SK-N-SH (cell line): ENCODE measurements around the gene LAMA4. TPM values are rescaled to one million over a fixed set of nuclear protein-coding genes. Genes with fewer than 3 reads are reported as not detected.

Experiments used
- CTCF ChIA-PET: fragments of 300-600, 350-600 bp; formaldehyde crosslinking; extraction: SDS; loops from one replicate; lab custom pipeline; 2021; lab: Yijun Ruan, JAX
- POLR2A ChIA-PET: fragments of 350-600 bp; sonication (Branson Sonifier 250); formaldehyde crosslinking; extraction: SDS; loops from one replicate; lab custom pipeline; 2020; ENCODE audit warnings: antibody characterized with exemption, inconsistent platforms; lab: Yijun Ruan, JAX
- DNase-seq: peaks from one replicate; pipeline ENCODE4 v3.0.0; 2012
- H2AFZ ChIP-seq: fragments of 200-600 bp; sonication (generic); 2 replicates; pipeline ENCODE4 v1.8.1; 2016; ENCODE audit warnings: antibody characterized with exemption, mild to moderate bottlenecking, low read depth
- H3F3A ChIP-seq: fragments of 200-600 bp; sonication (generic); replicated peaks from 2 replicates; pipeline ENCODE3; 2016; ENCODE audit warnings: antibody characterized with exemption, mild to moderate bottlenecking; ENCODE audit not compliant: insufficient read depth
- H3K27ac ChIP-seq, 2 experiments: fragments of 200-500 bp in 1 of 2; fragments of 200-600 bp in 1 of 2; sonication (Bioruptor generic) in 1 of 2; sonication (generic), shearing (Covaris generic) in 1 of 2; 2 replicates each; pipeline versions ENCODE4 v1.5.1 to v1.6.1; 2014 to 2016; ENCODE audit warnings: low read depth in 2 of 2, inconsistent platforms in 1 of 2, low read length in 1 of 2, mild to moderate bottlenecking in 1 of 2, mixed read lengths in 1 of 2
- H3K27me3 ChIP-seq: fragments of 200-600 bp; sonication (generic), shearing (Covaris generic); 2 replicates; pipeline ENCODE4 v1.6.1; 2016; ENCODE audit warnings: mixed run types; ENCODE audit not compliant: insufficient read depth
- H3K36me3 ChIP-seq, 2 experiments: fragments of 200-500 bp in 1 of 2; fragments of 200-600 bp in 1 of 2; sonication (Bioruptor generic) in 1 of 2; sonication (generic) in 1 of 2; replicated peaks in 1 of 2; 2 replicates each; pipeline versions ENCODE3 to v1.5.1; 2014 to 2016; ENCODE audit warnings: low read length in 1 of 2, mild to moderate bottlenecking in 1 of 2; ENCODE audit not compliant: insufficient read depth in 2 of 2, control insufficient read depth in 1 of 2
- H3K4me1 ChIP-seq, 2 experiments: fragments of 200-500 bp in 1 of 2; fragments of 200-600 bp in 1 of 2; sonication (Bioruptor generic) in 1 of 2; sonication (generic), shearing (Covaris generic) in 1 of 2; 2 replicates each; pipeline versions ENCODE4 v1.5.1 to v1.6.1; 2014 to 2016; ENCODE audit warnings: low read depth in 1 of 2, low read length in 1 of 2, mixed run types in 1 of 2; ENCODE audit not compliant: insufficient read depth in 2 of 2, control insufficient read depth in 1 of 2
- H3K4me2 ChIP-seq: fragments of 200-600 bp; sonication (generic), shearing (Covaris generic); 2 replicates; pipeline ENCODE4 v1.6.1; 2017; ENCODE audit warnings: mixed run types
- H3K4me3 ChIP-seq, 2 experiments: fragments of 200-500 bp in 1 of 2; fragments of 200-600 bp in 1 of 2; sonication (Bioruptor generic) in 1 of 2; sonication (generic), shearing (Covaris generic) in 1 of 2; 2 replicates each; pipeline versions ENCODE4 v1.5.1 to v1.8.1; 2014 to 2016; ENCODE audit warnings: low read depth in 2 of 2, inconsistent platforms in 1 of 2, low read length in 1 of 2, mild to moderate bottlenecking in 1 of 2, mixed read lengths in 1 of 2, moderate library complexity in 1 of 2
- H3K79me2 ChIP-seq: fragments of 200-600 bp; sonication (generic); 2 replicates; pipeline ENCODE4 v1.8.1; 2017; ENCODE audit warnings: mild to moderate bottlenecking; ENCODE audit not compliant: insufficient read depth
- H3K9ac ChIP-seq: fragments of 200-600 bp; sonication (generic); 2 replicates; pipeline ENCODE4 v1.6.1; 2017; ENCODE audit warnings: mixed run types
- H3K9me2 ChIP-seq: fragments of 200-600 bp; sonication (generic); 2 replicates; pipeline ENCODE4 v1.6.1; 2017; ENCODE audit warnings: mixed run types
- H3K9me3 ChIP-seq: fragments of 200-600 bp; sonication (generic); 2 replicates; pipeline ENCODE4 v1.6.1; 2017; ENCODE audit warnings: mixed run types, mild to moderate bottlenecking, moderate library complexity
- H4K20me1 ChIP-seq: fragments of 200-600 bp; sonication (generic); 2 replicates; pipeline ENCODE4 v1.6.1; 2017; ENCODE audit warnings: mild to moderate bottlenecking, mixed run types; ENCODE audit not compliant: insufficient read depth
- CHD2 ChIP-seq: fragments of 150-350 bp; IDR thresholded peaks from 2 replicates; pipeline ENCODE4 v1.6.1; 2018; ENCODE audit warnings: low read length; ENCODE audit not compliant: partially characterized antibody
- CTCF ChIP-seq: fragments of 200-600 bp; sonication (generic); IDR thresholded peaks from 2 replicates; pipeline ENCODE4 v1.6.1; 2017; ENCODE audit warnings: antibody characterized with exemption, mild to moderate bottlenecking, moderate library complexity
- ELF1 ChIP-seq: IDR thresholded peaks from 2 replicates; pipeline ENCODE4 v1.4.0; 2012
- FOXM1 ChIP-seq: IDR thresholded peaks from 2 replicates; pipeline ENCODE4 v1.4.0; 2012; ENCODE audit warnings: low read depth, mild to moderate bottlenecking
- GABPA ChIP-seq: IDR thresholded peaks from 2 replicates; pipeline ENCODE4 v1.4.0; 2012; ENCODE audit warnings: low read depth, mild to moderate bottlenecking
- GATA2 ChIP-seq: sonication (generic); formaldehyde crosslinking; IDR thresholded peaks from 2 replicates; pipeline ENCODE4 v1.5.0; 2020; ENCODE audit warnings: mild to moderate bottlenecking, missing genetic modification reagents
- JUND ChIP-seq: IDR thresholded peaks from 2 replicates; pipeline ENCODE4 v1.4.0; 2012
- MAX ChIP-seq: IDR thresholded peaks from 2 replicates; pipeline ENCODE4 v1.4.0; 2012; ENCODE audit warnings: low read depth
- NFIC ChIP-seq: IDR thresholded peaks from 2 replicates; pipeline ENCODE4 v1.4.0; 2012; ENCODE audit warnings: borderline replicate concordance
- NRF1 ChIP-seq: IDR thresholded peaks from 2 replicates; pipeline ENCODE4 v1.6.1; 2012; ENCODE audit warnings: low read depth, mild to moderate bottlenecking, low read length
- PBX3 ChIP-seq: IDR thresholded peaks from 2 replicates; pipeline ENCODE4; 2012
- RAD21 ChIP-seq: IDR thresholded peaks from 2 replicates; pipeline ENCODE4 v1.6.1; 2012; ENCODE audit warnings: mild to moderate bottlenecking, low read length
- REST ChIP-seq: IDR thresholded peaks from 2 replicates; pipeline ENCODE4 v1.6.1; 2012; ENCODE audit warnings: mild to moderate bottlenecking, low read depth, low read length, moderate library complexity
- RXRA ChIP-seq: IDR thresholded peaks from 2 replicates; pipeline ENCODE4 v1.4.0; 2012; ENCODE audit warnings: low read depth, mild to moderate bottlenecking, borderline replicate concordance
- SMC3 ChIP-seq: IDR thresholded peaks from 2 replicates; pipeline ENCODE4 v1.6.1; 2012; ENCODE audit warnings: low read depth, low read length, improper control_type of control experiment
- TAF1 ChIP-seq: IDR thresholded peaks from 2 replicates; pipeline ENCODE4 v1.6.1; 2012; ENCODE audit warnings: low read depth, mild to moderate bottlenecking, low read length, moderate library complexity, borderline replicate concordance
- USF1 ChIP-seq: IDR thresholded peaks from 2 replicates; pipeline ENCODE4 v1.4.0; 2012; ENCODE audit warnings: low read depth, borderline replicate concordance
- YY1 ChIP-seq: IDR thresholded peaks from 2 replicates; pipeline ENCODE4 v1.4.0; 2012; ENCODE audit warnings: low read depth, mild to moderate bottlenecking
- WGBS: methylation state at CpG from one replicate; pipeline ENCODE4 v1.1.6; 2017; ENCODE audit warnings: low lambda C conversion rate; 5-methylcytosine and 5-hydroxymethylcytosine counted together
- polyA plus RNA-seq, 3 experiments: library from polyadenylated mRNA; depleted of rRNA; stranded (reverse); fragments of >200 nt; gene quantifications; 2 replicates each; pipeline ENCODE4 v1.2.3, GENCODE V29; 2012

Gene LAMA4
- polyA plus RNA-seq, 1 of the 3 experiments (the other 2 are of a cell fraction) = 9.4 TPM

- no peaks in the 10 kb centered on the region for H3K9me2 ChIP-seq
- H3K27ac ChIP-seq = no peak overlapping the region
- 91% methylated on average over 1 of the region's 1 CpG for WGBS
- H3K36me3 ChIP-seq = peaks cover 0 to 14% of the 10 kb centered on the region in 2 experiments
- no peak for DNase-seq
- H4K20me1 ChIP-seq = no peaks in the 10 kb centered on the region
- no peaks in the 10 kb centered on the region for H3K9me3 ChIP-seq
- H3K79me2 ChIP-seq = no peaks in the 10 kb centered on the region
- H3K4me2 ChIP-seq = no peak overlapping the region
- no peaks in the 10 kb centered on the region for H3K4me1 ChIP-seq
- CTCF ChIA-PET = interaction anchor here (1.6 kb wide), 1 partner anchor 11 kb away, joined by 4 read pairs; no protein-coding TSS in a partner anchor
- H3F3A ChIP-seq = no peaks in the 10 kb centered on the region
- no peak overlapping the region for H3K9ac ChIP-seq
- TF ChIP-seq NFIC (no peak), ELF1 (no peak), SMC3 (no peak), RAD21 (no peak), JUND (no peak), PBX3 (no peak), CHD2 (no peak)
- no peaks in the 10 kb centered on the region for H3K27me3 ChIP-seq
- no peak overlapping the region for H2AFZ ChIP-seq
- POLR2A ChIA-PET = no interaction called here
- no peak overlapping the region for H3K4me3 ChIP-seq
These were observed 84.8 kb downstream of the LAMA4 start for GRCh38 chr6:112169541-112169940.

GRCh38 chr6:112163295-112164257, 90.8 kb downstream of the LAMA4 start:
- 41% methylated on average over 19 of the region's 21 CpGs for WGBS
- no peaks in the 10 kb centered on the region for H3F3A ChIP-seq
- no peak overlapping the region for H3K9ac ChIP-seq
- H3K27ac ChIP-seq = no peak overlapping the region
- peaks cover 0 to 4% of the 10 kb centered on the region in 2 experiments for H3K36me3 ChIP-seq
- no peaks in the 10 kb centered on the region for H3K9me2 ChIP-seq
- no peaks in the 10 kb centered on the region for H3K79me2 ChIP-seq
- H3K4me1 ChIP-seq = no peaks in the 10 kb centered on the region
- TF ChIP-seq RAD21 (peak; percentile 98), RXRA (no peak), GATA2 (no peak), CTCF (peak; percentile 96), NRF1 (no peak), REST (0 out of 2 replicates have a peak, but pooled peaks have one; percentile 27), SMC3 (peak; percentile 97), MAX (no peak), TAF1 (no peak), USF1 (no peak), CHD2 (peak; percentile 49), GABPA (no peak), FOXM1 (no peak), YY1 (no peak), JUND (no peak)
- no peaks in the 10 kb centered on the region for H3K9me3 ChIP-seq
- no peaks in the 10 kb centered on the region for H4K20me1 ChIP-seq
- peak; percentile 83 for DNase-seq
- H3K4me2 ChIP-seq = no peak overlapping the region
- H3K4me3 ChIP-seq = no peak overlapping the region; a peak in 1 of 4 replicates
- H3K27me3 ChIP-seq = no peaks in the 10 kb centered on the region
- ChIA-PET CTCF (interaction anchor here (0.6 to 4.4 kb wide), 55 partner anchors 9 to 905 kb away, joined by 3 to 42 read pairs (median 4); partner anchors contain the start of genes FAM229B and TUBE1), POLR2A (no interaction called here)
- peak overlapping the region; percentile 78 for H2AFZ ChIP-seq
